Measurements from ENCODE around the gene STARD3NL.

Gene STARD3NL

DNA sequence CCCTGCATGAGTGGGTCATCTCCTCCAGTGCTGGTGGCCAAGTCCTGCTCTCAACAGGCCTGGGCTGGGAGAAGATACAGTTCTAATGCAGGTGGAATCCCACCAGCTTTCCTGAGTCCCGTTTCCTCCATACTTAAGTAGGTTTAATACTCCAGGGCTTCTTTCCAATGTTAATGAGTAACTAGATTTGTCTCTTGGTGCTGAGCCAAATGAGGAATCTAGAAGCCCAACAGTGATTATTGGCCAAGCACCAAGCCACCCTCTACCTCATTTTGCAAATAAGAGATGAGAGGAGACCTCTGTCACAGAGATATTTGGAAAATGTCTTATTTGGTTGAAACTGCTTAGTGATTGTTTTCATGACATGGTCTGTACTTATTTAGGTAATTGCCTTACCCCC lies 37.1 kb downstream of the STARD3NL start:
- Histone ChIP-seq H3K4me2 (ENCODE audit: insufficient read depth, low read length) (no peak overlapping the region), H3K4me1 (ENCODE audit: insufficient read depth, low read length) (peaks cover 14% of the 10 kb centered on the region), H3K9ac (ENCODE audit: low read depth, low read length) (no peak overlapping the region), H3K4me3 (ENCODE audit: low read depth in 1 of 2, low read length in 2 of 2) (no peak overlapping the region), H3K79me2 (ENCODE audit: insufficient read depth, low read length) (no peaks in the 10 kb centered on the region), H3K27ac (ENCODE audit: low read length) (0 out of 2 replicates have a peak overlapping the region, but pooled peaks have one; percentile 29), H2AFZ (ENCODE audit: low read depth, low read length) (no peak overlapping the region), H3K27me3 (ENCODE audit: insufficient read depth, low read length, poor library complexity) (no peaks in the 10 kb centered on the region), H4K20me1 (ENCODE audit: insufficient read depth, low read length) (no peaks in the 10 kb centered on the region), H3K36me3 (ENCODE audit: insufficient read depth, low read length) (peaks cover 60% of the 10 kb centered on the region), H3K9me3 (ENCODE audit: insufficient read depth, low read length, severe bottlenecking) (no peaks in the 10 kb centered on the region)
- no peak for TF ChIP-seq EZH2 (IDR thresholded peaks at IDR 0.05; ENCODE audit: borderline replicate concordance, low read depth, low read length, severe bottlenecking)
- TF ChIP-seq, protein P1, sequence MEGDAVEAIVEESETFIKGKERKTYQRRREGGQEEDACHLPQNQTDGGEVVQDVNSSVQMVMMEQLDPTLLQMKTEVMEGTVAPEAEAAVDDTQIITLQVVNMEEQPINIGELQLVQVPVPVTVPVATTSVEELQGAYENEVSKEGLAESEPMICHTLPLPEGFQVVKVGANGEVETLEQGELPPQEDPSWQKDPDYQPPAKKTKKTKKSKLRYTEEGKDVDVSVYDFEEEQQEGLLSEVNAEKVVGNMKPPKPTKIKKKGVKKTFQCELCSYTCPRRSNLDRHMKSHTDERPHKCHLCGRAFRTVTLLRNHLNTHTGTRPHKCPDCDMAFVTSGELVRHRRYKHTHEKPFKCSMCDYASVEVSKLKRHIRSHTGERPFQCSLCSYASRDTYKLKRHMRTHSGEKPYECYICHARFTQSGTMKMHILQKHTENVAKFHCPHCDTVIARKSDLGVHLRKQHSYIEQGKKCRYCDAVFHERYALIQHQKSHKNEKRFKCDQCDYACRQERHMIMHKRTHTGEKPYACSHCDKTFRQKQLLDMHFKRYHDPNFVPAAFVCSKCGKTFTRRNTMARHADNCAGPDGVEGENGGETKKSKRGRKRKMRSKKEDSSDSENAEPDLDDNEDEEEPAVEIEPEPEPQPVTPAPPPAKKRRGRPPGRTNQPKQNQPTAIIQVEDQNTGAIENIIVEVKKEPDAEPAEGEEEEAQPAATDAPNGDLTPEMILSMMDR (IDR thresholded peaks at IDR 0.05; ENCODE audit: borderline replicate concordance, extremely low read depth, low read length, poor library complexity, severe bottlenecking), result no peak
- ATAC-seq (ENCODE audit: insufficient read depth, low read depth), result no peak
- DNase-seq, result no peak

GRCh38 chr7:38215735-38216670 lies 38.0 kb downstream of the STARD3NL start:
- Histone ChIP-seq H4K20me1 (ENCODE audit: insufficient read depth, low read length) (no peaks in the 10 kb centered on the region), H3K9me3 (ENCODE audit: insufficient read depth, low read length, severe bottlenecking) (no peaks in the 10 kb centered on the region), H3K27ac (ENCODE audit: low read length) (peak overlapping the region; percentile 66), H3K4me2 (ENCODE audit: insufficient read depth, low read length) (peak overlapping the region; percentile 49), H3K4me3 (ENCODE audit: low read depth in 1 of 2, low read length in 2 of 2) (no peak overlapping the region), H3K27me3 (ENCODE audit: insufficient read depth, low read length, poor library complexity) (no peaks in the 10 kb centered on the region), H2AFZ (ENCODE audit: low read depth, low read length) (peak overlapping the region; percentile 27; the same call in 1 of the 2 replicates), H3K36me3 (ENCODE audit: insufficient read depth, low read length) (peaks cover 62% of the 10 kb centered on the region), H3K9ac (ENCODE audit: low read depth, low read length) (no peak overlapping the region), H3K4me1 (ENCODE audit: insufficient read depth, low read length) (peaks cover 14% of the 10 kb centered on the region), H3K79me2 (ENCODE audit: insufficient read depth, low read length) (no peaks in the 10 kb centered on the region)
- TF ChIP-seq, protein P1 (IDR thresholded peaks at IDR 0.05; ENCODE audit: borderline replicate concordance, extremely low read depth, low read length, poor library complexity, severe bottlenecking), result peak; percentile 97
- TF ChIP-seq EZH2 (IDR thresholded peaks at IDR 0.05; ENCODE audit: borderline replicate concordance, low read depth, low read length, severe bottlenecking), result no peak
- peak; percentile 83 for DNase-seq
- peak; percentile 95 for ATAC-seq (ENCODE audit: insufficient read depth, low read depth)

- Histone ChIP-seq H3K27me3 (ENCODE audit: insufficient read depth, low read length, poor library complexity) (no peaks in the 10 kb centered on the region), H3K4me1 (ENCODE audit: insufficient read depth, low read length) (peaks cover 18% of the 10 kb centered on the region), H3K36me3 (ENCODE audit: insufficient read depth, low read length) (peaks cover 70% of the 10 kb centered on the region), H3K79me2 (ENCODE audit: insufficient read depth, low read length) (no peaks in the 10 kb centered on the region), H3K9me3 (ENCODE audit: insufficient read depth, low read length, severe bottlenecking) (no peaks in the 10 kb centered on the region), H2AFZ (ENCODE audit: low read depth, low read length) (no peak overlapping the region), H4K20me1 (ENCODE audit: insufficient read depth, low read length) (no peaks in the 10 kb centered on the region), H3K9ac (ENCODE audit: low read depth, low read length) (no peak overlapping the region), H3K4me3 (ENCODE audit: low read depth in 1 of 2, low read length in 2 of 2) (no peak overlapping the region), H3K27ac (ENCODE audit: low read length) (no peak overlapping the region), H3K4me2 (ENCODE audit: insufficient read depth, low read length) (no peak overlapping the region)
- no peak for ATAC-seq (ENCODE audit: insufficient read depth, low read depth)
- no peak for TF ChIP-seq EZH2 (IDR thresholded peaks at IDR 0.05; ENCODE audit: borderline replicate concordance, low read depth, low read length, severe bottlenecking)
- TF ChIP-seq, protein P1 (IDR thresholded peaks at IDR 0.05; ENCODE audit: borderline replicate concordance, extremely low read depth, low read length, poor library complexity, severe bottlenecking), result no peak
- no peak for DNase-seq
Measured at GRCh38 chr7:38217672-38218071, 39.6 kb downstream of the STARD3NL start.
